Lung (tissue), 12 donors: ENCODE measurements around the gene TMEM61. TPM values are rescaled to one million over a fixed set of nuclear protein-coding genes. Genes with fewer than 3 reads are reported as not detected.

Experiments used
- ATAC-seq: fragments of 200-7000 bp; cut with Tn5 transposase; one replicate; pipeline ENCODE4 v1.9.1; 2020; ENCODE audit warnings: moderate number of reproducible peaks; ENCODE audit not compliant: insufficient read depth, low FRiP score
- DNase-seq, 3 donors: peaks; one replicate each; pipeline ENCODE4 v3.0.0-alpha.2; 2013 to 2017
- H3K27ac ChIP-seq, 2 donors: one replicate each; pipeline ENCODE4 v1.5.1; 2013; ENCODE audit warnings: mild to moderate bottlenecking in 2 of 2, moderate library complexity in 2 of 2, control low read depth in 1 of 2, inconsistent platforms in 1 of 2, low read depth in 1 of 2, low read length in 1 of 2
- H3K27me3 ChIP-seq, 3 donors: one replicate each; pipeline ENCODE4 v1.5.1; 2013; ENCODE audit warnings: low read length in 2 of 3; ENCODE audit not compliant: control insufficient read depth in 3 of 3, insufficient read depth in 3 of 3
- H3K36me3 ChIP-seq, 4 donors: one replicate each; pipeline ENCODE4 v1.5.1; 2013; ENCODE audit warnings: low read length in 4 of 4, mild to moderate bottlenecking in 1 of 4, moderate library complexity in 1 of 4; ENCODE audit not compliant: control insufficient read depth in 4 of 4, insufficient read depth in 4 of 4
- H3K4me1 ChIP-seq, 5 donors: one replicate each; pipeline ENCODE4 v1.5.1; 2013; ENCODE audit warnings: low read length in 5 of 5, mild to moderate bottlenecking in 2 of 5, moderate library complexity in 1 of 5; ENCODE audit not compliant: control insufficient read depth in 5 of 5, insufficient read depth in 5 of 5
- H3K4me3 ChIP-seq: one replicate; pipeline ENCODE4 v1.5.1; 2013; ENCODE audit warnings: mild to moderate bottlenecking, control low read depth, moderate library complexity
- H3K9ac ChIP-seq, 2 donors: one replicate each; pipeline ENCODE4 v1.5.1; 2013; ENCODE audit warnings: low read length in 2 of 2, control low read depth in 1 of 2; ENCODE audit not compliant: insufficient read depth in 1 of 2
- H3K9me3 ChIP-seq, 4 donors: one replicate each; pipeline ENCODE4 v1.5.1; 2013; ENCODE audit warnings: low read length in 3 of 4, mild to moderate bottlenecking in 1 of 4, moderate library complexity in 1 of 4; ENCODE audit not compliant: control insufficient read depth in 4 of 4, insufficient read depth in 3 of 4
- CTCF ChIP-seq: IDR thresholded peaks from 2 replicates; pipeline ENCODE4 v1.5.1; 2012; ENCODE audit warnings: mild to moderate bottlenecking; ENCODE audit errors: control extremely low read depth, extremely low read depth
- WGBS, 2 donors: extraction: QIAGEN DNeasy Blood & Tissue Kit; methylation state at CpG; one replicate each; pipeline ENCODE4 v1.1.7; 2013; 5-methylcytosine and 5-hydroxymethylcytosine counted together
- polyA plus RNA-seq, 2 donors: library from polyadenylated mRNA; stranded (reverse); fragments of 200-250 nt; gene quantifications; one replicate each; pipeline ENCODE4 v1.2.1, GENCODE V29; 2013
- total RNA-seq, 2 donors: library from RNA; depleted of rRNA in 1 of 2; stranded (reverse); fragments of >200 nt in 1 of 2; gene quantifications; one replicate each; pipeline ENCODE4 v1.2.1, GENCODE V29; 2014 to 2021
- donor health status: control.
- donor health status: control.
- donor health status: Bipolar disorder and iron deficiency.
- donor health status: healthy.
- donor health status: DM: yes; HTN: yes; CAD: no.

The TMEM61 gene
- total and polyA plus RNA-seq, 4 donors = 0.91 to 2.1 (median 1.3) TPM

GRCh38 chr1:55012661-55013060 lies 32.2 kb downstream of the TMEM61 start:
- no peaks in the 10 kb centered on the region for H3K4me1 ChIP-seq
- no peak for TF ChIP-seq CTCF
- peaks cover 0 to 5% (median 0%) of the 10 kb centered on the region in 4 donors for H3K9me3 ChIP-seq
- no peak for ATAC-seq
- H3K36me3 ChIP-seq = no peaks in the 10 kb centered on the region
- H3K27ac ChIP-seq = no peak overlapping the region
- H3K9ac ChIP-seq = no peak overlapping the region
- no peak overlapping the region for H3K4me3 ChIP-seq
- 80 to 93% methylated on average over 1 of the region's 1 CpG for WGBS, 2 donors
- DNase-seq = no peak
- peaks cover 0 to 16% (median 0%) of the 10 kb centered on the region in 3 donors for H3K27me3 ChIP-seq

- Histone ChIP-seq H3K36me3 (no peaks in the 10 kb centered on the region), H3K9me3 (no peaks in the 10 kb centered on the region), H3K27me3 (peaks cover 0 to 16% (median 0%) of the 10 kb centered on the region in 3 donors), H3K9ac (no peak overlapping the region), H3K27ac (no peak overlapping the region), H3K4me1 (no peaks in the 10 kb centered on the region), H3K4me3 (no peak overlapping the region)
- DNase-seq (no peak), ATAC-seq (no peak)
- 82 to 93% methylated on average over 5 of the region's 5 CpGs for WGBS, 2 donors
- no peak for TF ChIP-seq CTCF
Measured at GRCh38 chr1:55015123-55015522, 34.7 kb downstream of the TMEM61 start.

GRCh38 chr1:55015731-55016620 lies 35.5 kb downstream of the TMEM61 start:
- ATAC-seq = no peak
- 68 to 73% methylated on average over 12 of the region's 12 CpGs for WGBS, 2 donors
- DNase-seq = no peak

More at GRCh38 chr1:55015731-55016620, 35.5 kb downstream of the TMEM61 start:
- Histone ChIP-seq H3K27me3 (peaks cover 0 to 16% (median 0%) of the 10 kb centered on the region in 3 donors), H3K27ac (no peak overlapping the region), H3K36me3 (no peaks in the 10 kb centered on the region), H3K9me3 (no peaks in the 10 kb centered on the region), H3K9ac (no peak overlapping the region), H3K4me1 (no peaks in the 10 kb centered on the region), H3K4me3 (no peak overlapping the region)
- TF ChIP-seq CTCF = no peak
